Liver (tissue), 9 donors: ENCODE data around the gene EGLN2. TPM values are rescaled to one million over a fixed set of nuclear protein-coding genes. Genes with fewer than 3 reads are reported as not detected.

Source experiments
- DNase-seq: peaks from one replicate; pipeline ENCODE4 v3.0.0-alpha.2; 2017; ENCODE audit warnings: low spot score
- H3K27ac ChIP-seq, 2 donors: one replicate each; pipeline ENCODE4 v1.7.0; 2013; ENCODE audit warnings: inconsistent platforms in 2 of 2, low read length in 2 of 2, control low read depth in 1 of 2, low read depth in 1 of 2, mild to moderate bottlenecking in 1 of 2
- H3K27me3 ChIP-seq, 4 donors: one replicate each; pipeline versions ENCODE4 v1.6.1 to v1.7.0; 2013; ENCODE audit warnings: low read length in 3 of 4, inconsistent platforms in 1 of 4, mild to moderate bottlenecking in 1 of 4, moderate library complexity in 1 of 4; ENCODE audit not compliant: control insufficient read depth in 4 of 4, insufficient read depth in 4 of 4
- H3K36me3 ChIP-seq, 4 donors: one replicate each; pipeline versions ENCODE4 v1.6.1 to v1.7.0; 2013; ENCODE audit warnings: low read length in 3 of 4, mild to moderate bottlenecking in 3 of 4, low read depth in 1 of 4, moderate library complexity in 1 of 4; ENCODE audit not compliant: control insufficient read depth in 4 of 4, insufficient read depth in 3 of 4
- H3K4me1 ChIP-seq, 4 donors: one replicate each; pipeline versions ENCODE4 v1.6.1 to v1.7.0; 2013; ENCODE audit warnings: low read length in 3 of 4, mild to moderate bottlenecking in 3 of 4, moderate library complexity in 1 of 4; ENCODE audit not compliant: control insufficient read depth in 4 of 4, insufficient read depth in 4 of 4
- H3K4me3 ChIP-seq, 3 donors: one replicate each; pipeline versions ENCODE4 v1.6.1 to v1.7.0; 2013; ENCODE audit warnings: low read length in 3 of 3, control low read depth in 1 of 3, low read depth in 1 of 3, mild to moderate bottlenecking in 1 of 3
- H3K9ac ChIP-seq, 2 donors: one replicate each; pipeline ENCODE4 v1.7.0; 2013; ENCODE audit warnings: low read length in 2 of 2, mild to moderate bottlenecking in 2 of 2, moderate library complexity in 2 of 2, control low read depth in 1 of 2, low read depth in 1 of 2
- H3K9me3 ChIP-seq, 4 donors: one replicate each; pipeline versions ENCODE4 v1.6.1 to v1.7.0; 2013; ENCODE audit warnings: low read length in 3 of 4; ENCODE audit not compliant: control insufficient read depth in 4 of 4
- EGR1 ChIP-seq, 2 donors: IDR thresholded peaks; 2 replicates each; pipeline ENCODE4 v1.6.1; 2016 to 2018; ENCODE audit warnings: antibody characterized with exemption in 2 of 2, low read depth in 2 of 2
- FOXA1 ChIP-seq: IDR thresholded peaks from 2 replicates; pipeline ENCODE4 v1.6.1; 2016; ENCODE audit warnings: antibody characterized with exemption
- GABPA ChIP-seq, 2 donors: IDR thresholded peaks in 1 of 2; conservative IDR thresholded peaks in 1 of 2; 2 replicates each; pipeline ENCODE4 v1.6.1; 2016; ENCODE audit warnings: antibody characterized with exemption in 2 of 2, mild to moderate bottlenecking in 1 of 2, moderate library complexity in 1 of 2
- HNF4A ChIP-seq, 2 donors: conservative IDR thresholded peaks; 2 replicates each; pipeline ENCODE4 v1.6.1; 2016; ENCODE audit warnings: antibody characterized with exemption in 2 of 2, mild to moderate bottlenecking in 2 of 2
- HNF4G ChIP-seq: IDR thresholded peaks from 2 replicates; pipeline ENCODE4 v1.6.1; 2016; ENCODE audit warnings: antibody characterized with exemption
- NR2F2 ChIP-seq: IDR thresholded peaks from 2 replicates; pipeline ENCODE4 v1.6.1; 2016; ENCODE audit warnings: antibody characterized with exemption
- RAD21 ChIP-seq, 2 donors: IDR thresholded peaks; 2 replicates each; pipeline ENCODE4 v1.6.1; 2016; ENCODE audit warnings: antibody characterized with exemption in 2 of 2, mild to moderate bottlenecking in 2 of 2
- RXRA ChIP-seq, 2 donors: IDR thresholded peaks; 2 replicates each; pipeline ENCODE4 v1.6.1; 2017 to 2018; ENCODE audit warnings: antibody characterized with exemption in 2 of 2, mild to moderate bottlenecking in 1 of 2
- TAF1 ChIP-seq: conservative IDR thresholded peaks from 2 replicates; pipeline ENCODE4 v1.6.1; 2016; ENCODE audit warnings: antibody characterized with exemption, mild to moderate bottlenecking
- YY1 ChIP-seq: IDR thresholded peaks from 2 replicates; pipeline ENCODE4 v1.6.1; 2016; ENCODE audit warnings: antibody characterized with exemption, mild to moderate bottlenecking
- WGBS: extraction: QIAGEN DNeasy Blood & Tissue Kit; methylation state at CpG from one replicate; pipeline ENCODE4 v1.1.7; 2013; 5-methylcytosine and 5-hydroxymethylcytosine counted together
- polyA plus RNA-seq, 2 donors: library from polyadenylated mRNA; stranded (reverse) in 1 of 2; unstranded in 1 of 2; fragments of 200-250 nt in 1 of 2; fragments of >200 nt in 1 of 2; fragmentation: Nextera tagmentation in 1 of 2; extraction: Ambion mirVana in 1 of 2; gene quantifications; one replicate each; pipeline versions ENCODE4 v1.2.1 to v1.2.3, GENCODE V29; 2013 to 2015
- total RNA-seq, 2 donors: library from RNA; depleted of rRNA; stranded (reverse); fragments of >200 nt; gene quantifications; one replicate each; pipeline ENCODE4 v1.2.3, GENCODE V29; 2014
- TF ChIP-seq, protein P1 (sequence below): fragments of 150-350 bp; IDR thresholded peaks from 2 replicates; pipeline ENCODE4 v1.5.1; 2017; ENCODE audit warnings: improper control_type of control experiment, low read depth, low read length; ENCODE audit not compliant: missing input control
- donor health status: healthy.
- donor health status: healthy.
- donor health status: healthy.
- donor health status: healthy.
- donor health status: healthy.

The EGLN2 gene
- total and polyA plus RNA-seq, 4 donors = 34.8 to 56.3 (median 47.7) TPM

GRCh38 chr19:40807147-40808020, 8.4 kb downstream of the EGLN2 start:
- DNase-seq = no peak
- H3K27me3 ChIP-seq = no peaks in the 10 kb centered on the region
- H3K4me3 ChIP-seq = no peak overlapping the region
- peaks cover 27 to 51% (median 42%) of the 10 kb centered on the region in 4 donors for H3K4me1 ChIP-seq
- TF ChIP-seq RXRA (IDR thresholded peaks at IDR 0.05) (no peak), RAD21 (IDR thresholded peaks at IDR 0.05) (peak; percentile 28 to 67), NR2F2 (peak; percentile 0)
- TF ChIP-seq, protein P1, sequence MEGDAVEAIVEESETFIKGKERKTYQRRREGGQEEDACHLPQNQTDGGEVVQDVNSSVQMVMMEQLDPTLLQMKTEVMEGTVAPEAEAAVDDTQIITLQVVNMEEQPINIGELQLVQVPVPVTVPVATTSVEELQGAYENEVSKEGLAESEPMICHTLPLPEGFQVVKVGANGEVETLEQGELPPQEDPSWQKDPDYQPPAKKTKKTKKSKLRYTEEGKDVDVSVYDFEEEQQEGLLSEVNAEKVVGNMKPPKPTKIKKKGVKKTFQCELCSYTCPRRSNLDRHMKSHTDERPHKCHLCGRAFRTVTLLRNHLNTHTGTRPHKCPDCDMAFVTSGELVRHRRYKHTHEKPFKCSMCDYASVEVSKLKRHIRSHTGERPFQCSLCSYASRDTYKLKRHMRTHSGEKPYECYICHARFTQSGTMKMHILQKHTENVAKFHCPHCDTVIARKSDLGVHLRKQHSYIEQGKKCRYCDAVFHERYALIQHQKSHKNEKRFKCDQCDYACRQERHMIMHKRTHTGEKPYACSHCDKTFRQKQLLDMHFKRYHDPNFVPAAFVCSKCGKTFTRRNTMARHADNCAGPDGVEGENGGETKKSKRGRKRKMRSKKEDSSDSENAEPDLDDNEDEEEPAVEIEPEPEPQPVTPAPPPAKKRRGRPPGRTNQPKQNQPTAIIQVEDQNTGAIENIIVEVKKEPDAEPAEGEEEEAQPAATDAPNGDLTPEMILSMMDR = peak; percentile 27
- 81% methylated on average over 18 of the region's 18 CpGs for whole genome bisulfite sequencing
- H3K9me3 ChIP-seq = no peaks in the 10 kb centered on the region
- peaks cover 9 to 16% (median 11%) of the 10 kb centered on the region in 4 donors for H3K36me3 ChIP-seq
- no peak overlapping the region for H3K9ac ChIP-seq
- peak overlapping the region in 1 of 2 donors; percentile 60 for H3K27ac ChIP-seq

- peaks cover 21 to 45% (median 36%) of the 10 kb centered on the region in 4 donors for H3K4me1 ChIP-seq
- no peaks in the 10 kb centered on the region for H3K9me3 ChIP-seq
- no peak overlapping the region for H3K9ac ChIP-seq
- DNase-seq = no peak
- peaks cover 9 to 16% (median 11%) of the 10 kb centered on the region in 4 donors for H3K36me3 ChIP-seq
- TF ChIP-seq GABPA (IDR thresholded peaks at IDR 0.05 in 1 of 2, conservative IDR thresholded peaks at IDR 0.05 in 1 of 2) (no peak), RXRA (IDR thresholded peaks at IDR 0.05) (no peak), YY1 (no peak)
- WGBS = 91% methylated on average over 2 of the region's 2 CpGs
- no peak overlapping the region for H3K4me3 ChIP-seq
- no peaks in the 10 kb centered on the region for H3K27me3 ChIP-seq
- no peak overlapping the region for H3K27ac ChIP-seq
Measured at GRCh38 chr19:40808021-40808325, 9.0 kb downstream of the EGLN2 start.

GRCh38 chr19:40808497-40808896, 9.5 kb downstream of the EGLN2 start:
- Histone ChIP-seq H3K27me3 (no peaks in the 10 kb centered on the region), H3K36me3 (peaks cover 9 to 16% (median 11%) of the 10 kb centered on the region in 4 donors), H3K9me3 (no peaks in the 10 kb centered on the region), H3K9ac (no peak overlapping the region), H3K27ac (no peak overlapping the region), H3K4me1 (peaks cover 17 to 40% (median 31%) of the 10 kb centered on the region in 4 donors), H3K4me3 (no peak overlapping the region)
- TF ChIP-seq HNF4A (conservative IDR thresholded peaks at IDR 0.05) = no peak
- TF ChIP-seq, protein P1 = no peak
- no peak for TF ChIP-seq EGR1 (IDR thresholded peaks at IDR 0.05; ENCODE audit: low read depth in 2 of 2)
- no peak for TF ChIP-seq GABPA (IDR thresholded peaks at IDR 0.05 in 1 of 2, conservative IDR thresholded peaks at IDR 0.05 in 1 of 2)
- no peak for TF ChIP-seq FOXA1
- no peak for TF ChIP-seq TAF1
- no peak for TF ChIP-seq HNF4G
- WGBS = 93% methylated on average over 5 of the region's 5 CpGs
- no peak for DNase-seq
